HG03064 (cell line): ENCODE measurements around the gene FAM174C.
"Not testable (repeated sequence)": the region's sequence is repeated elsewhere in the genome, so short reads cannot be mapped to it uniquely, and the experiment has no call there.

Source experiments
- ATAC-seq: cut with Tn5 transposase; IDR thresholded peaks from one replicate; pipeline ENCODE4 v1.9.1; 2021; ENCODE audit warnings: low read depth; ENCODE audit not compliant: unreplicated experiment

Gene FAM174C

GRCh38 chr19:1296078-1296477 is 20.7 kb downstream of the FAM174C start:
- ATAC-seq = no peak

- ATAC-seq = no peak
Measured at GRCh38 chr19:1296575-1297271, 21.4 kb downstream of the FAM174C start.

GRCh38 chr19:1298235-1298634 is 22.9 kb downstream of the FAM174C start:
- ATAC-seq = no peak

GRCh38 chr19:1299801-1300200 is 24.5 kb downstream of the FAM174C start:
- no peak for ATAC-seq

- no peak for ATAC-seq
Measured at GRCh38 chr19:1300744-1301490, 25.6 kb downstream of the FAM174C start.

- no peak for ATAC-seq
Measured at GRCh38 chr19:1302533-1303239, 27.4 kb downstream of the FAM174C start.

- no peak for ATAC-seq
Measured at GRCh38 chr19:1304197-1304924, 29.0 kb downstream of the FAM174C start.

- not testable (repeated sequence) for ATAC-seq
Measured at GRCh38 chr19:1305354-1305753, 30.0 kb downstream of the FAM174C start.

- no peak for ATAC-seq
Measured at GRCh38 chr19:1307320-1307719, 32.0 kb downstream of the FAM174C start.

- ATAC-seq = no peak
Measured at GRCh38 chr19:1307755-1308303, 32.5 kb downstream of the FAM174C start.

- no peak for ATAC-seq
Measured at GRCh38 chr19:1308718-1309117, 33.4 kb downstream of the FAM174C start.

GRCh38 chr19:1309977-1310852 is 34.9 kb downstream of the FAM174C start:
- no peak for ATAC-seq

- no peak for ATAC-seq
Measured at GRCh38 chr19:1310853-1311180, 35.5 kb downstream of the FAM174C start.

GRCh38 chr19:1311543-1312091 is 36.3 kb downstream of the FAM174C start:
- ATAC-seq = no peak

GRCh38 chr19:1312767-1313694 is 37.7 kb downstream of the FAM174C start:
- ATAC-seq = no peak

- ATAC-seq = no peak
Measured at GRCh38 chr19:1313695-1314613, 38.6 kb downstream of the FAM174C start.

- no peak for ATAC-seq
Measured at GRCh38 chr19:1315470-1316166, 40.3 kb downstream of the FAM174C start.
